Stomach (tissue), 9 donors: ENCODE data around the gene CTNND2. TPM values are rescaled to one million over a fixed set of nuclear protein-coding genes. Genes with fewer than 3 reads are reported as not detected.

Source experiments
- DNase-seq, 2 donors: peaks; one replicate each; pipeline versions ENCODE4 v3.0.0 to v3.0.0-alpha.2; 2013 to 2019
- H3K27ac ChIP-seq, 5 donors: fragments of 200-600 bp in 4 of 5; sonication (generic) in 4 of 5; one replicate each; pipeline ENCODE4 v1.5.1; 2013 to 2019; ENCODE audit warnings: mild to moderate bottlenecking in 1 of 5, moderate library complexity in 1 of 5
- H3K27me3 ChIP-seq, 3 donors: fragments of 200-600 bp; sonication (generic); one replicate each; pipeline ENCODE4 v1.5.1; 2017 to 2019; ENCODE audit warnings: mixed run types in 1 of 3
- H3K36me3 ChIP-seq, 4 donors: fragments of 200-600 bp; sonication (generic); 1 replicate in 3 of 4; 2 replicates in 1 of 4; pipeline ENCODE4 v1.5.1; 2016 to 2019
- H3K4me1 ChIP-seq, 4 donors: fragments of 200-600 bp; sonication (generic); one replicate each; pipeline ENCODE4 v1.5.1; 2016 to 2019
- H3K4me3 ChIP-seq, 4 donors: fragments of 200-600 bp; sonication (generic) in 3 of 4; one replicate each; pipeline ENCODE4 v1.5.1; 2016 to 2019; ENCODE audit warnings: mild to moderate bottlenecking in 1 of 4
- H3K9me3 ChIP-seq, 4 donors: fragments of 200-600 bp; sonication (generic); one replicate each; pipeline ENCODE4 v1.5.1; 2016 to 2019
- CTCF ChIP-seq, 7 experiments: fragments of 450-650 bp in 4 of 7; fragments of 200-600 bp in 3 of 7; sonication (generic) in 3 of 7; IDR thresholded peaks; one replicate each; pipeline ENCODE4 v1.5.1; 2016 to 2019; ENCODE audit warnings: antibody characterized with exemption in 7 of 7, control low read depth in 2 of 7, mild to moderate bottlenecking in 1 of 7
- EP300 ChIP-seq: sonication (generic); formaldehyde crosslinking; IDR thresholded peaks from one replicate; pipeline ENCODE4 v1.6.1; 2017; ENCODE audit warnings: antibody characterized with exemption
- POLR2A ChIP-seq, 4 donors: fragments of 450-650 bp; IDR thresholded peaks; one replicate each; pipeline ENCODE4 v1.6.1; 2016; ENCODE audit warnings: antibody characterized with exemption in 4 of 4, control low read depth in 2 of 4, mild to moderate bottlenecking in 1 of 4, moderate library complexity in 1 of 4
- POLR2AphosphoS5 ChIP-seq, 3 donors: sonication (generic); formaldehyde crosslinking; IDR thresholded peaks; one replicate each; pipeline ENCODE4 v1.6.1; 2016; ENCODE audit warnings: antibody characterized with exemption in 3 of 3
- WGBS, 5 donors: extraction: QIAGEN DNeasy Blood & Tissue Kit in 3 of 5; methylation state at CpG; one replicate each; pipeline versions ENCODE4 v1.1.5 to v1.1.7; 2013 to 2018; 5-methylcytosine and 5-hydroxymethylcytosine counted together
- intact Hi-C: fragments of 100-400 bp; cut with DNase I; formaldehyde crosslinking; loops from one replicate; pipeline ENCODE4 v1.15.1; 2023; ENCODE audit warnings: low total_unique reads
- polyA plus RNA-seq, 3 donors: library from polyadenylated mRNA; stranded (reverse); fragments of 200-250 nt; gene quantifications; one replicate each; pipeline ENCODE4 v1.2.3, GENCODE V29; 2013
- total RNA-seq, 5 donors: library from RNA; depleted of rRNA; stranded (reverse); fragments of >200 nt; gene quantifications; one replicate each; pipeline versions ENCODE4 v1.1.0 to v1.2.3, GENCODE V29; 2014 to 2016
- donor health status: healthy with polysubstance abuse.
- donor health status: Bipolar disorder and iron deficiency.
- donor health status: healthy.

Gene CTNND2
- total and polyA plus RNA-seq, 8 donors, result 0.29 to 3.4 (median 2.0) TPM; not detected in 2

GRCh38 chr5:11139217-11139865 lies 764.9 kb downstream of the CTNND2 start:
- 48 to 58% (median 54%) methylated on average over 9 of the region's 9 CpGs for whole genome bisulfite sequencing, 5 donors
- no peaks in the 10 kb centered on the region for H3K36me3 ChIP-seq
- no peak for DNase-seq
- H3K4me3 ChIP-seq, result no peak overlapping the region
- TF ChIP-seq EP300, result no peak
- TF ChIP-seq POLR2AphosphoS5 (IDR thresholded peaks at IDR 0.05), result no peak
- no peak for TF ChIP-seq CTCF (IDR thresholded peaks at IDR 0.05)
- TF ChIP-seq POLR2A (IDR thresholded peaks at IDR 0.05), result no peak
- no peaks in the 10 kb centered on the region for H3K4me1 ChIP-seq
- peaks cover 0 to 4% (median 1%) of the 10 kb centered on the region in 4 donors for H3K9me3 ChIP-seq
- H3K27ac ChIP-seq, result no peak overlapping the region
- intact Hi-C loops, result no loop called here
- peaks cover 0 to 4% (median 0%) of the 10 kb centered on the region in 3 donors for H3K27me3 ChIP-seq

- no peak for DNase-seq
- Histone ChIP-seq H3K27ac (no peak overlapping the region), H3K27me3 (peaks cover 0 to 2% (median 0%) of the 10 kb centered on the region in 3 donors), H3K4me3 (no peak overlapping the region), H3K4me1 (no peaks in the 10 kb centered on the region), H3K36me3 (no peaks in the 10 kb centered on the region), H3K9me3 (no peaks in the 10 kb centered on the region)
- 81 to 88% (median 87%) methylated on average over 10 of the region's 10 CpGs for WGBS, 5 donors
- TF ChIP-seq POLR2A (IDR thresholded peaks at IDR 0.05) (no peak), POLR2AphosphoS5 (IDR thresholded peaks at IDR 0.05) (no peak), CTCF (IDR thresholded peaks at IDR 0.05) (no peak)
- intact Hi-C loops, result no loop called here
These were observed 774.1 kb downstream of the CTNND2 start for GRCh38 chr5:11130131-11130530.

GRCh38 chr5:11128021-11128420 lies 776.2 kb downstream of the CTNND2 start:
- intact Hi-C loops, result no loop called here
- Histone ChIP-seq H3K36me3 (no peaks in the 10 kb centered on the region), H3K27me3 (peaks cover 0 to 4% (median 0%) of the 10 kb centered on the region in 3 donors), H3K9me3 (no peaks in the 10 kb centered on the region), H3K4me1 (no peaks in the 10 kb centered on the region), H3K4me3 (no peak overlapping the region), H3K27ac (no peak overlapping the region)
- no peak for TF ChIP-seq POLR2AphosphoS5 (IDR thresholded peaks at IDR 0.05)
- no peak for TF ChIP-seq POLR2A (IDR thresholded peaks at IDR 0.05)
- no peak for TF ChIP-seq CTCF (IDR thresholded peaks at IDR 0.05)
- no peak for TF ChIP-seq EP300
- no peak for DNase-seq
- WGBS, 5 donors, result 67 to 88% (median 79%) methylated on average over 2 of the region's 2 CpGs

- Histone ChIP-seq H3K9me3 (no peaks in the 10 kb centered on the region), H3K36me3 (no peaks in the 10 kb centered on the region), H3K4me1 (no peaks in the 10 kb centered on the region), H3K27me3 (peaks cover 0 to 4% (median 0%) of the 10 kb centered on the region in 3 donors), H3K4me3 (no peak overlapping the region), H3K27ac (no peak overlapping the region)
- intact Hi-C loops, result no loop called here
- TF ChIP-seq POLR2AphosphoS5 (IDR thresholded peaks at IDR 0.05) (no peak), EP300 (no peak), POLR2A (IDR thresholded peaks at IDR 0.05) (no peak), CTCF (IDR thresholded peaks at IDR 0.05) (no peak)
- no peak for DNase-seq
- 51 to 68% (median 56%) methylated on average over 4 of the region's 4 CpGs for WGBS, 5 donors
These were observed 777.4 kb downstream of the CTNND2 start for GRCh38 chr5:11126844-11127243.
